H1 (cell line): ENCODE results near the gene KCNAB2.

Source experiments
- ATF3 ChIP-seq: IDR thresholded peaks from 2 replicates; pipeline ENCODE4 v1.6.1; 2011; ENCODE audit warnings: low read depth, mild to moderate bottlenecking, low read length; ENCODE audit not compliant: insufficient read depth
- CTCF ChIP-seq, 3 experiments: IDR thresholded peaks; 1 replicate in 2 of 3; 2 replicates in 1 of 3; pipeline versions ENCODE4 v1.5.1 to v1.6.1; 2011; ENCODE audit warnings: low read length in 3 of 3, mild to moderate bottlenecking in 3 of 3, inconsistent platforms in 2 of 3, low read depth in 1 of 3, moderate library complexity in 1 of 3; ENCODE audit not compliant: insufficient read depth in 1 of 3; ENCODE audit errors: control extremely low read depth in 1 of 3
- EP300 ChIP-seq, 2 experiments: IDR thresholded peaks; 1 replicate in 1 of 2; 2 replicates in 1 of 2; pipeline ENCODE4 v1.6.1; 2011 to 2012; ENCODE audit warnings: low read depth in 2 of 2, low read length in 2 of 2, mild to moderate bottlenecking in 2 of 2, borderline replicate concordance in 1 of 2, inconsistent platforms in 1 of 2, moderate library complexity in 1 of 2
- MAX ChIP-seq: IDR thresholded peaks from 2 replicates; pipeline ENCODE4 v1.6.1; 2012; ENCODE audit warnings: inconsistent platforms
- NRF1 ChIP-seq: IDR thresholded peaks from 2 replicates; pipeline ENCODE4 v1.6.1; 2011; ENCODE audit warnings: mild to moderate bottlenecking, low read depth, low read length, improper control_type of control experiment
- POLR2A ChIP-seq, 2 experiments: IDR thresholded peaks; 1 replicate in 1 of 2; 2 replicates in 1 of 2; pipeline ENCODE4 v1.6.1; 2011; ENCODE audit warnings: low read depth in 2 of 2, low read length in 2 of 2, mild to moderate bottlenecking in 2 of 2; ENCODE audit errors: control extremely low read depth in 1 of 2
- POLR2AphosphoS5 ChIP-seq: IDR thresholded peaks from 2 replicates; pipeline ENCODE4 v1.6.1; 2011; ENCODE audit warnings: low read depth, low read length
- RAD21 ChIP-seq, 2 experiments: IDR thresholded peaks in 1 of 2; conservative IDR thresholded peaks in 1 of 2; 2 replicates each; pipeline ENCODE4 v1.6.1; 2011; ENCODE audit warnings: low read depth in 2 of 2, low read length in 2 of 2, improper control_type of control experiment in 1 of 2, inconsistent platforms in 1 of 2, mild to moderate bottlenecking in 1 of 2, moderate library complexity in 1 of 2
- RBBP5 ChIP-seq: IDR thresholded peaks from 2 replicates; pipeline ENCODE4 v1.7.1; 2012; ENCODE audit warnings: low read depth, mild to moderate bottlenecking, inconsistent platforms, low read length, moderate library complexity, borderline replicate concordance
- RXRA ChIP-seq: IDR thresholded peaks from 2 replicates; pipeline ENCODE4 v1.6.1; 2011; ENCODE audit warnings: low read depth, mild to moderate bottlenecking, low read length, moderate library complexity; ENCODE audit not compliant: insufficient read depth
- TEAD4 ChIP-seq: IDR thresholded peaks from 2 replicates; pipeline ENCODE4 v1.6.1; 2012; ENCODE audit warnings: low read depth, low read length, inconsistent platforms, mixed read lengths
- ZNF274 ChIP-seq: IDR thresholded peaks from 2 replicates; pipeline ENCODE4 v1.7.0; 2012; ENCODE audit warnings: low read length, borderline replicate concordance; ENCODE audit errors: extremely low read depth

DNA sequence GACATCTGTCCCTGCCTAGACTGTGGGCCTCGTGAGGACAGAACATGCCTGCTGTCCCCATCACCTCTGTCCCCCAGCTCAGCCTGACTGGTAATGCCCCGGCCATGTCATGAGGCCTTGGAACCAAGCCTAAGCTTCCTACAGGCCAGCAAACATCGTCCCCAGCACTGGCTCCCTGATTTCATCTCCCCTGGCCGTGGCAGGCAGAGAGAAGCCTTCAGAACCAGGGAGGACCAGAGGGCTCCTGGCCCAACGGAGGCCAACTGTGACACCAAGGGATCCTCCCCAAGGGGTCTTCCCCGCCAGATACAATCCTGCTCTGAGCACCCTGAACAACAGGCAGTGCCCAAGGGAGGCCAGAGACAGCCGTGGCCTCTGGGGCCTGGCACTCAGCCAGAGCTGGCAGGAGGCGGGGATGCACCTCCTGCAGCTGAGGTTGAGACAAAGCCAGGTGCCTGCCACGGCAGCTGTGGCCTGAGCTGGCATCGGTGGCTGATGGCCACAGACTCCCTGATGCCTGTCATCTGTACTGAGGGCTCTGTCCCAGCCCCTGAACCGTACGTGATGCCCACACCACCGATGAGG, 43.6 kb upstream of the KCNAB2 start:
- TF ChIP-seq ATF3 (no peak), CTCF (IDR thresholded peaks at IDR 0.05; ENCODE audit: control extremely low read depth in 1 of 3, insufficient read depth in 1 of 3, low read depth in 1 of 3, low read length in 3 of 3) (no peak), RAD21 (IDR thresholded peaks at IDR 0.05 in 1 of 2, conservative IDR thresholded peaks at IDR 0.05 in 1 of 2; ENCODE audit: low read depth in 2 of 2, low read length in 2 of 2) (no peak), POLR2AphosphoS5 (no peak), ZNF274 (no peak), RXRA (no peak), RBBP5 (no peak), MAX (no peak), EP300 (IDR thresholded peaks at IDR 0.05; ENCODE audit: borderline replicate concordance in 1 of 2, low read depth in 2 of 2, low read length in 2 of 2) (no peak), POLR2A (IDR thresholded peaks at IDR 0.05; ENCODE audit: control extremely low read depth in 1 of 2, low read depth in 2 of 2, low read length in 2 of 2) (no peak), NRF1 (no peak), TEAD4 (no peak)
